Uterus (tissue), 2 donors: ENCODE data around the gene FUBP1.

Experiments used
- CTCF ChIP-seq, 4 experiments: fragments of 200-600 bp in 2 of 4; fragments of 450-650 bp in 2 of 4; sonication (generic) in 2 of 4; IDR thresholded peaks; one replicate each; pipeline ENCODE4 v1.5.1; 2016 to 2019; ENCODE audit warnings: antibody characterized with exemption in 4 of 4, mild to moderate bottlenecking in 2 of 4, moderate library complexity in 1 of 4
- POLR2A ChIP-seq, 2 donors: fragments of 450-650 bp; IDR thresholded peaks; one replicate each; pipeline ENCODE4 v1.6.1; 2016; ENCODE audit warnings: antibody characterized with exemption in 2 of 2, mild to moderate bottlenecking in 1 of 2, moderate library complexity in 1 of 2

GRCh38 chr1:78004719-78005447, 26.0 kb upstream of the FUBP1 start, which contains the start of gene DNAJB4:
- TF ChIP-seq POLR2A (IDR thresholded peaks at IDR 0.05) (peak; percentile 90 to 100), CTCF (IDR thresholded peaks at IDR 0.05) (peak in 1 of 4 experiments; percentile 18)
